GM10248 (cell line): Measurements from ENCODE around the gene VMAC.

Experiments
- CTCF ChIA-PET: fragments of 300-600 bp; sonication (Branson Sonifier 250); formaldehyde crosslinking; extraction: SDS; loops from one replicate; lab custom pipeline; 2021; ENCODE audit warnings: antibody characterized with exemption; lab: Yijun Ruan, JAX
- POLR2A ChIA-PET: fragments of 350-650 bp; sonication (Branson Sonifier 250); formaldehyde crosslinking; extraction: SDS; loops from one replicate; lab custom pipeline; 2020; ENCODE audit warnings: antibody characterized with exemption; lab: Yijun Ruan, JAX
- DNase-seq: peaks from one replicate; pipeline ENCODE4 v3.0.0; 2012; ENCODE audit errors: extremely low spot score
- CTCF ChIP-seq: IDR thresholded peaks from 2 replicates; pipeline ENCODE4 v1.5.1; 2012; ENCODE audit warnings: mild to moderate bottlenecking, low read depth; ENCODE audit errors: extremely low read depth, missing control alignments, control extremely low read depth

Gene VMAC

GRCh38 chr19:5934774-5935472, 30.3 kb downstream of the VMAC start:
- ChIA-PET POLR2A (no interaction called here), CTCF (interaction anchor here (1.0 to 1.9 kb wide), 4 partner anchors 11 to 87 kb away, joined by 3 to 6 read pairs (median 4); no protein-coding TSS in a partner anchor)
- no peak for DNase-seq
- TF ChIP-seq CTCF: no peak

- DNase-seq: no peak
- no peak for TF ChIP-seq CTCF
- POLR2A ChIA-PET: no interaction called here
- CTCF ChIA-PET: interaction anchor here (0.8 to 1.9 kb wide), 3 partner anchors 11 to 190 kb away, joined by 3 to 6 read pairs (median 3); no protein-coding TSS in a partner anchor
Measured at GRCh38 chr19:5935473-5936291, 31.0 kb downstream of the VMAC start.

GRCh38 chr19:5936292-5936592, 31.6 kb downstream of the VMAC start:
- CTCF ChIA-PET: interaction anchor here (0.8 to 1.9 kb wide), 4 partner anchors 8 to 190 kb away, joined by 3 to 6 read pairs (median 4); no protein-coding TSS in a partner anchor
- no peak for TF ChIP-seq CTCF
- POLR2A ChIA-PET: no interaction called here
- DNase-seq: no peak

GRCh38 chr19:5937550-5937949, 32.9 kb downstream of the VMAC start:
- no peak for TF ChIP-seq CTCF
- CTCF ChIA-PET: interaction anchor here (0.6 to 1.5 kb wide), 5 partner anchors 9 to 85 kb away, joined by 3 to 10 read pairs (median 4); no protein-coding TSS in a partner anchor
- POLR2A ChIA-PET: no interaction called here
- no peak for DNase-seq

GRCh38 chr19:5940260-5941208, 35.9 kb downstream of the VMAC start:
- POLR2A ChIA-PET: no interaction called here

More at GRCh38 chr19:5940260-5941208, 35.9 kb downstream of the VMAC start:
- CTCF ChIA-PET: interaction anchor here (1.2 to 2.2 kb wide), 2 partner anchors 11 to 82 kb away, joined by 3 to 5 read pairs; no protein-coding TSS in a partner anchor
- TF ChIP-seq CTCF: no peak
- DNase-seq: no peak
